GM13976 (cell line): ENCODE data around the gene CHCHD6.

Experiments used
- DNase-seq: peaks from one replicate; pipeline ENCODE4 v3.0.0; 2012; ENCODE audit warnings: low spot score
- in situ Hi-C: fragments of 300-500 bp; cut with MboI; formaldehyde crosslinking; loops from one replicate; pipeline ENCODE4 v1.12.0; 2022; ENCODE audit warnings: low sequenced_read_pairs, mixed read lengths, inconsistent platforms; ENCODE audit not compliant: unreplicated experiment
- TF ChIP-seq, protein P1 (sequence below): IDR thresholded peaks from 2 replicates; pipeline ENCODE4 v1.5.1; 2012; ENCODE audit warnings: borderline replicate concordance, mild to moderate bottlenecking; ENCODE audit not compliant: insufficient read depth; ENCODE audit errors: extremely low read depth, missing control alignments, control extremely low read depth

CHCHD6 gene

DNA sequence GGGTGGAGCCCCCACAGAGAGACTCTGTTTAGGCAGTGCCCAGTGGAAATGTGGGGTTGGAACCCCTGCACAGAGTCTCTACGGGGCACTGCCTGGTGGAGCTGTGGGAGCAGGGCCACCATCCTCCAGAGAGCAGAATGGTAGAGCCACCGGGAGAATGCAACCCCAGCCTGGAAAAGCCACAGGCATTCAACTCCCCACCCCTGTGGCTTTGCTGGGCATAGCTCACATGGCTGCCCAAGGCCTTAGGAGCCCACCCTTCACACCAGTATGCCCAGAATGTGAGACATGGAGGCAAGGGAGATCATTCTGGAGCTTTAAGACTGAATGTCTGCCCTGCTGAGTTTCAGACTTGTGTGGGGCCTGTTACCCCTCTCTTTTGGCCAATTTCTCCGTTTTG lies 19.0 kb upstream of the CHCHD6 start:
- in situ Hi-C loops: loop anchor here (25.0 kb wide), 1 partner anchor 752 kb away; no protein-coding TSS in a partner anchor
- no peak for DNase-seq
- TF ChIP-seq, protein P1, sequence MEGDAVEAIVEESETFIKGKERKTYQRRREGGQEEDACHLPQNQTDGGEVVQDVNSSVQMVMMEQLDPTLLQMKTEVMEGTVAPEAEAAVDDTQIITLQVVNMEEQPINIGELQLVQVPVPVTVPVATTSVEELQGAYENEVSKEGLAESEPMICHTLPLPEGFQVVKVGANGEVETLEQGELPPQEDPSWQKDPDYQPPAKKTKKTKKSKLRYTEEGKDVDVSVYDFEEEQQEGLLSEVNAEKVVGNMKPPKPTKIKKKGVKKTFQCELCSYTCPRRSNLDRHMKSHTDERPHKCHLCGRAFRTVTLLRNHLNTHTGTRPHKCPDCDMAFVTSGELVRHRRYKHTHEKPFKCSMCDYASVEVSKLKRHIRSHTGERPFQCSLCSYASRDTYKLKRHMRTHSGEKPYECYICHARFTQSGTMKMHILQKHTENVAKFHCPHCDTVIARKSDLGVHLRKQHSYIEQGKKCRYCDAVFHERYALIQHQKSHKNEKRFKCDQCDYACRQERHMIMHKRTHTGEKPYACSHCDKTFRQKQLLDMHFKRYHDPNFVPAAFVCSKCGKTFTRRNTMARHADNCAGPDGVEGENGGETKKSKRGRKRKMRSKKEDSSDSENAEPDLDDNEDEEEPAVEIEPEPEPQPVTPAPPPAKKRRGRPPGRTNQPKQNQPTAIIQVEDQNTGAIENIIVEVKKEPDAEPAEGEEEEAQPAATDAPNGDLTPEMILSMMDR: no peak

DNA sequence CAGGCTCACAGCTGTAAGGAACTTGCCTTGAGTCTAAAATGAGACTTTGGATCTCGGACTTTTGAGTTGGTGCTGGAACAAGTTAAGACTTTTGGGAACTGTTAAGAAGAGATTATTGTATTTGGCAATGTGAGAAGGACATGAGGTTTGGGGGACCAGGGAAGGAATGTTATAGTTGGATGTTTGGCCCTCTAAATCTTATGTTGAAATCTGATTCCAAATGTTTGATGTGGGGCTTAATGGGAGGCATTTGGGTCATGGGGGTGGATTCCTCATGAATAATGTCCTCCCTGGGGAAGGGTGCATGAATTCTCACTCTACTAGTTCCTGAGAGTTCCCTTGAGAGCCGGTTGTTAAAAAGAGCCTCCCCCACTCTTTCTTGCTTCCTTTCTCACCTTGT lies 18.5 kb upstream of the CHCHD6 start:
- DNase-seq: no peak
- TF ChIP-seq, protein P1: no peak
- in situ Hi-C loops: loop anchor here (25.0 kb wide), 1 partner anchor 752 kb away; no protein-coding TSS in a partner anchor

DNA sequence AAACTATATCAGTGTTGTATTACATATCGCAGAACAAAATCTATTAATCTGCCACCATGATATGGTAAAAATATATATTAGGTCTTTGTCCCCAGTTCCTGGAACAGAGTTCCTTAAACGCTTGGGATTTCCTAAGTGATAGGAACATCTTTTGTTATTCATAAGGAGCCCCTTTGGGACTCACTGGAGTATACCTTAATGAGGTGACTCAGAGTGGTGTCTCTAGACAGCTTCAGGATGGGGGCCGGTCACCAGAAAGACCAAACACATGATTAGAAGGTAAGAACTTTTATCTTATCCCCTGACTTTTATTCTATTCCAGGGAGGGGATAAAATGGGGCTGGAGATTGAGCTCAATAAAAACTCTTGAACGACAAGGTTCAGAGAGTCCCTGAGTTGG lies 12.3 kb upstream of the CHCHD6 start:
- in situ Hi-C loops: loop anchor here (25.0 kb wide), 1 partner anchor 746 kb away; no protein-coding TSS in a partner anchor
- TF ChIP-seq, protein P1: no peak
- no peak for DNase-seq

DNA sequence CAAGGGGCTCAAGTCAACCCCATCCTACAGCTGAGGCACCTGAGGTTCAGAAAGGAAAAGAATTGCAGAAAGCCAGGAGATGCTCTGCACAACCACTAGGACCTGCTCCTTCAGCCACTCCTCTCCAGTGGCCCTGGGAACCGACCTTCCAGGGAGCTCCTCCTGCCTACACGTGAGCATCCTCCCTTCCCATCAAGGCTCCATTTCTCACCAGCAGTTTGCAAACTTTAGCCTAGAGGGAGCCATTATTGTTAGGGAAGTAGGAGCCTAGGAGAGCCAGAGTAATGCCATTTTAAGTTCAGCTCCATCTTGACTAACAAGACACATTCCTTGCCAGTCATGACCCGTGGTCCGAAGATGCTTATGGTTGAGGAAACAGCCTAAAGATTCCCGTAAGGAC lies 11.2 kb upstream of the CHCHD6 start:
- no peak for DNase-seq
- TF ChIP-seq, protein P1: no peak
- in situ Hi-C loops: loop anchor here (25.0 kb wide), 1 partner anchor 744 kb away; no protein-coding TSS in a partner anchor

DNA sequence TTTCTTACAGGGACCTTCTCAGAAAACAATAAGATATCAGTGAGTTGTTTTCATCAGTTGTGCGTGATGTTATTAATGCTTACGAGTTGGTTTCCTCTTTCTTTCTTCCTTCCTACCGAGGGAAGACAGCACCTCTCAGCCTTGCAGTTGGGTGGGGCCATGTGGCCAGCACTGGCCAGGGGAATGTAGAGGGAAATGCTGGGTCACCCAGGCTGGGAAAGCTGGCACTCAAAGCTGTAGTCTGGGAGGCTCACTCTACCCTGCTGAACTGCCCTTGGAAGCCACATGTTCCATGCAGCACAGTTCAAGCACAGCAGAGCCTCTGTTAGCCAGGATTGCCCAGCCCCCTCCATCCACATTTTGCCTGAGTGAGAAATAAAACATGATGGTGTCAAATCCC lies 10.1 kb upstream of the CHCHD6 start:
- no peak for DNase-seq
- TF ChIP-seq, protein P1: no peak
- in situ Hi-C loops: loop anchor here (25.0 kb wide), 1 partner anchor 743 kb away; no protein-coding TSS in a partner anchor

DNA sequence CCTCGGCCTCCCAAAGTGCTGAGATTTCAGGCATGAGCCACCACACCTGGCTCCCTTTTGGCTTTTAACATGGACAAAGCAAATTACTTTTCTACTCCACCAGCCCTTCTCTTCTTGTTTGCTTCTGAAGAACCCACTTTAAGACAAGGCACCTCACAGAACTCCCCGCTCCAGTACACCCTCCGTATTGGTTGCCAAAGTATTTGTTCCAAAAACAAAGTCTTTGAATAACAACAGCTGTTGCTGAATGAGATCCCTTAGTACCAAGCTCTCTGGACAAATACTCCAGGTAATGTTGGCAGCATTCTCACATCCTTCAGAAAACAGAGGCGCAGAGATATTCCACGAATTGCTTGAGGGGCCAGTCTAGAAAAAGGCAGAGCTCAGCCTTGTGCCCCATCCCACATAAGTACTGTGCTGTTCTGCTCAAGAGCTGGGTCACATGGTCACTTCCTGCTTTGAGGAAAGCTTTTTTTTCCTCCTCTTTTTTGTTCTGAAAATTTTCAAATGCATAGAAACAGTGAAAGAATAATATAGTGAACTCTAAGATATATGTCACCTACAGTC lies 7.3 kb upstream of the CHCHD6 start:
- TF ChIP-seq, protein P1: no peak
- in situ Hi-C loops: loop anchor here (25.0 kb wide), 1 partner anchor 741 kb away; no protein-coding TSS in a partner anchor

More for the DNA sequence above, 7.3 kb upstream of the CHCHD6 start:
- no peak for DNase-seq
